SH-SY5Y (cell line): ENCODE measurements around the gene DENND2C.

Source experiments
- GATA2 ChIP-seq: IDR thresholded peaks from 2 replicates; pipeline ENCODE4 v1.6.1; 2011; ENCODE audit warnings: mild to moderate bottlenecking, low read depth, low read length
- GATA3 ChIP-seq: IDR thresholded peaks from 2 replicates; pipeline ENCODE4 v1.6.1; 2011; ENCODE audit warnings: low read depth, mild to moderate bottlenecking, low read length, moderate library complexity

DNA sequence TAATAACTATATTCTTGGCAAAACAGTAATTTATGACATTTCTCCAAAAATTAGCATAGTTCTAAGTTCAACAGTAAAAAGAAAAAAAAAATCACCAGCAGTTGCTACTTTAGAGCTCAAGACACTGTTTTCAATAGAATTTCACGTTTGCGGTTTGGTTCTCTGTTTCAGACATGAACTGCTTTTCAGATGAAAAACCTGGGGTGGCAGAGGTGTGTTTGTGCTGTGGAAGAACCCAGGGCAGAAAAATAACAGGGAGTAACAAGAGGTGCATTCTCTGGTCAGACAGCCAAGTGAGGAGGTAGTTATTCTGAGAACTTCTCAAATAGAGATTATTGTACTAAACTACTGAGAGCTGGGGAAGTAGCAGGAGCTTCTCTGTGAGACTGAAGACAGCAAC is 37.8 kb upstream of the DENND2C start:
- TF ChIP-seq GATA3 = no peak
- no peak for TF ChIP-seq GATA2
